Activated naive CD8-positive, alpha-beta T cell treated with anti-CD3 and anti-CD28 coated beads, Interleukin-2, amount 10 ng/mL, durations not matched to agents 7 days and 5 days (primary cell): ENCODE results near the gene PTPN3. TPM values are rescaled to one million over a fixed set of nuclear protein-coding genes. Genes with fewer than 3 reads are reported as not detected.

Experiments
- ATAC-seq: fragments of 150-1000 bp; cut with Tn5 transposase; one replicate; pipeline ENCODE4 v1.10.0; 2021; ENCODE audit warnings: low read depth, moderate library complexity
- POLR2A ChIA-PET: fragments of 350-600 bp; sonication (Branson Sonifier 250); formaldehyde crosslinking; loops from one replicate; lab custom pipeline; 2021; ENCODE audit warnings: antibody characterized with exemption; lab: Charles Lee
- DNase-seq: peaks from one replicate; pipeline ENCODE4 v3.0.0; 2021
- H3K27ac Mint-ChIP-seq: one replicate; pipeline ENCODE4 v1.8.0; 2022; ENCODE audit warnings: mild to moderate bottlenecking, mixed read lengths
- H3K27me3 Mint-ChIP-seq: one replicate; pipeline ENCODE4 v1.8.0; 2022; ENCODE audit warnings: mild to moderate bottlenecking, moderate library complexity, mixed read lengths
- H3K36me3 Mint-ChIP-seq: one replicate; pipeline ENCODE4 v1.8.0; 2021; ENCODE audit warnings: mild to moderate bottlenecking, mixed read lengths
- H3K4me1 Mint-ChIP-seq: one replicate; pipeline ENCODE4 v1.8.0; 2021; ENCODE audit warnings: mixed read lengths
- H3K4me3 Mint-ChIP-seq: one replicate; pipeline ENCODE4 v1.8.0; 2022; ENCODE audit warnings: mild to moderate bottlenecking, moderate library complexity, mixed read lengths
- H3K9me3 Mint-ChIP-seq: one replicate; pipeline ENCODE4 v1.8.0; 2021; ENCODE audit warnings: mixed read lengths
- microRNA-seq: library from miRNA; unstranded; fragments of <30 nt; microRNA quantifications from one replicate; pipeline ENCODE4 v1.2.0, GENCODE V29; 2022
- total RNA-seq, 2 experiments: library from RNA; stranded (reverse); gene quantifications; one replicate each; pipeline ENCODE4 v1.2.3, GENCODE V29; 2021

The PTPN3 gene
- total RNA-seq, 2 experiments from 2014 or later, result not detected

DNA sequence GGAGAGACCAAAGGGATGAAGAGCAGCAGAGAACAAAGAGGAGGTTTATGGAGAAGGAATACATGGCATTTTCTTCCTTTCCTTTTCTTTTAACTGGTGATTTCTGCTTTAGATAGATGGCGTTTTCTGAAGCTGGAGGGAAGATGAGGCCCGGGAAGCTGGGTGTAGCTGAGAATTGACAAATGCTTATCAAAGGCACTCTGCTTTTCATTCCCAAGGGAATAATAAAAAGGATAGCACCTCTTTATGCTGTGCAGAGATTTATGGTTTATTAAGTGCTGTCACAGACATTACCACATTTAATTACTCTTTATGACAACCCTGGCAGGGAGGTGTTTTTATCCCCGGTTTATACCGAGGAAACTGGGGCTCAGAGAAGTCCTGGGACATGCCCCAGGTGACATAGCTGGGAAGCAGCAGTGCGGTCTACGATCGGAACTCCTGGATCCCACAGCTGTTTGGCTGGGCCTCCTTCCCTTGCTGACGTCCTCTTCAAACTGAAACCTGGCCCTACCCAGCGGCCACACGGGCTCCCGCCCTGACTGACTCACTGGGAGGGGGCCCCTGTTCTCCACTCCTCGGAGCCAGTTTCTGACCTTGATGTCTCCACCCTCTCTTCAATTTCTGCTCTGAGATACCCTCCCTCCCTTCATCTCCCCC, 169.0 kb downstream of the PTPN3 start:
- ATAC-seq (no peak), DNase-seq (no peak)
- H3K4me3 Mint-ChIP-seq, result no peak overlapping the region
- H3K36me3 Mint-ChIP-seq, result no peaks in the 10 kb centered on the region
- no peak overlapping the region for H3K27ac Mint-ChIP-seq
- POLR2A ChIA-PET, result no interaction called here
- no peaks in the 10 kb centered on the region for H3K9me3 Mint-ChIP-seq
- H3K27me3 Mint-ChIP-seq, result peaks cover 25% of the 10 kb centered on the region
- no peaks in the 10 kb centered on the region for H3K4me1 Mint-ChIP-seq

Small RNAs within 50 kb of the gene (microRNA-seq; reads per million reads assigned to microRNA genes)
- gene MIR3927, result not detected

Other genes with a start within 250 kb of the PTPN3 start
- not detected for gene EPB41L4B, start 177.2 kb downstream of the PTPN3 start, total RNA-seq